A549 (cell line): ENCODE measurements around the gene HADHA. TPM values are rescaled to one million over a fixed set of nuclear protein-coding genes. Genes with fewer than 3 reads are reported as not detected.

ENCODE experiments used
- ATAC-seq, 2 experiments: fragments of 200-7000 bp in 1 of 2; fragments of >200 bp in 1 of 2; cut with Nextera tagmentation in 1 of 2; cut with Tn5 transposase in 1 of 2; 3 replicates each; pipeline versions ENCODE4 v1.8.0 to v1.9.1; 2018 to 2020; ENCODE audit warnings: mild to moderate bottlenecking in 1 of 2, moderate library complexity in 1 of 2
- CTCF ChIA-PET: fragments of 300-600 bp; sonication (Branson Sonifier 250); formaldehyde crosslinking; extraction: SDS; loops from one replicate; lab custom pipeline; 2021; ENCODE audit warnings: antibody characterized with exemption, inconsistent platforms; lab: Yijun Ruan, JAX
- POLR2A ChIA-PET: fragments of 350-600 bp; formaldehyde crosslinking; extraction: SDS; loops from one replicate; lab custom pipeline; 2021; ENCODE audit warnings: antibody characterized with exemption, inconsistent platforms; lab: Yijun Ruan, JAX
- DNase-seq, 2 experiments: peaks; one replicate each; pipeline versions ENCODE4 v3.0.0 to v3.0.0-alpha.2; 2011 to 2016; ENCODE audit warnings: low read depth in 1 of 2, low spot score in 1 of 2
- FAIRE-seq: peaks from 2 replicates; lab custom pipeline; 2011; peaks lifted over from hg19 to GRCh38; lab: Jason Lieb, UNC
- H3K27ac ChIP-seq, 2 experiments: fragments of >200 bp; sonication (Bioruptor Twin); formaldehyde crosslinking; 3 replicates each; pipeline ENCODE4 v1.5.1; 2016 to 2017
- H3K4me1 ChIP-seq: fragments of >200 bp; sonication (Bioruptor Twin); formaldehyde crosslinking; 3 replicates; pipeline ENCODE4 v1.6.1; 2016
- H3K4me2 ChIP-seq: fragments of >200 bp; sonication (Bioruptor Twin); formaldehyde crosslinking; 3 replicates; pipeline ENCODE4 v1.6.1; 2016
- H3K4me3 ChIP-seq: fragments of >200 bp; sonication (Bioruptor Twin); formaldehyde crosslinking; 3 replicates; pipeline ENCODE4 v1.5.1; 2016
- H3K9me3 ChIP-seq: fragments of >200 bp; sonication (Bioruptor Twin); formaldehyde crosslinking; 3 replicates; pipeline ENCODE4 v1.6.1; 2016
- BHLHE40 ChIP-seq: IDR thresholded peaks from 2 replicates; pipeline ENCODE4 v1.6.1; 2012; ENCODE audit warnings: low read depth, low read length, inconsistent platforms
- CBX8 ChIP-seq: fragments of 200-600 bp; sonication (generic); IDR thresholded peaks from 2 replicates; pipeline ENCODE4 v1.6.1; 2016
- CEBPB ChIP-seq, 2 experiments: fragments of >200 bp in 1 of 2; sonication (Bioruptor Twin) in 1 of 2; formaldehyde crosslinking in 1 of 2; IDR thresholded peaks; 2 replicates each; pipeline ENCODE4 v1.6.1; 2012 to 2016
- CHD4 ChIP-seq: fragments of 200-600 bp; sonication (generic); IDR thresholded peaks from 2 replicates; pipeline ENCODE4 v1.6.1; 2016; ENCODE audit warnings: antibody characterized with exemption, mild to moderate bottlenecking, borderline replicate concordance
- ESRRA ChIP-seq: fragments of 150-350 bp; IDR thresholded peaks from 2 replicates; pipeline ENCODE4 v1.6.1; 2014; ENCODE audit warnings: mild to moderate bottlenecking, low read length, borderline replicate concordance
- FOSB ChIP-seq: fragments of 250-450 bp; sonication (Bioruptor Pico); IDR thresholded peaks from 2 replicates; pipeline ENCODE4 v1.5.0; 2020; ENCODE audit warnings: mild to moderate bottlenecking, moderate library complexity
- HOXB5 ChIP-seq: fragments of 250-450 bp; sonication (Bioruptor Pico); IDR thresholded peaks from 2 replicates; pipeline ENCODE4 v1.5.0; 2020; ENCODE audit warnings: mild to moderate bottlenecking, moderate library complexity
- JUNB ChIP-seq: fragments of >200 bp; sonication (Bioruptor Twin); formaldehyde crosslinking; IDR thresholded peaks from 2 replicates; pipeline ENCODE4 v1.6.1; 2016
- KDM1A ChIP-seq: fragments of 200-600 bp; sonication (generic); IDR thresholded peaks from 2 replicates; pipeline ENCODE4 v1.6.1; 2016; ENCODE audit warnings: low read depth, mild to moderate bottlenecking
- KDM5A ChIP-seq: fragments of 200-600 bp; sonication (generic); IDR thresholded peaks from 2 replicates; pipeline ENCODE4 v1.6.1; 2016; ENCODE audit warnings: antibody characterized with exemption, mild to moderate bottlenecking
- MAZ ChIP-seq: fragments of 150-350 bp; IDR thresholded peaks from 2 replicates; pipeline ENCODE4 v1.6.1; 2014; ENCODE audit warnings: antibody characterized with exemption, low read depth, low read length, borderline replicate concordance
- NPAS2 ChIP-seq: fragments of 250-450 bp; sonication (Bioruptor Pico); IDR thresholded peaks from 2 replicates; pipeline ENCODE4 v1.8.0; 2022; ENCODE audit warnings: mild to moderate bottlenecking, moderate library complexity, borderline replicate concordance
- PHF8 ChIP-seq: fragments of 200-600 bp; sonication (generic); IDR thresholded peaks from 2 replicates; pipeline ENCODE4 v1.6.1; 2016; ENCODE audit warnings: low read depth, mild to moderate bottlenecking, antibody characterized with exemption, moderate library complexity, borderline replicate concordance
- POLR2AphosphoS2 ChIP-seq: conservative IDR thresholded peaks from 2 replicates; pipeline ENCODE4 v1.6.1; 2012; ENCODE audit warnings: low read length, improper control_type of control experiment, inconsistent platforms
- RARB ChIP-seq: fragments of 250-450 bp; sonication (Bioruptor Pico); IDR thresholded peaks from 2 replicates; pipeline ENCODE4 v1.8.0; 2021; ENCODE audit warnings: mild to moderate bottlenecking, moderate library complexity
- RCOR1 ChIP-seq: fragments of 150-350 bp; IDR thresholded peaks from 2 replicates; pipeline ENCODE4 v1.6.1; 2014; ENCODE audit warnings: antibody characterized with exemption, low read length, low read depth
- RNF2 ChIP-seq: fragments of 200-600 bp; sonication (generic); IDR thresholded peaks from 2 replicates; pipeline ENCODE4 v1.6.1; 2016; ENCODE audit warnings: low read depth, mild to moderate bottlenecking, antibody characterized with exemption, moderate library complexity, borderline replicate concordance
- SREBF2 ChIP-seq: fragments of 450-650 bp; IDR thresholded peaks from 2 replicates; pipeline ENCODE4 v1.6.1; 2014; ENCODE audit warnings: mild to moderate bottlenecking, moderate library complexity
- TFCP2L1 ChIP-seq: fragments of 250-450 bp; sonication (Bioruptor Pico); IDR thresholded peaks from 2 replicates; pipeline ENCODE4 v1.5.0; 2021; ENCODE audit warnings: mild to moderate bottlenecking
- TP53 ChIP-seq: fragments of 250-450 bp; sonication (Bioruptor Pico); IDR thresholded peaks from 2 replicates; pipeline ENCODE4 v1.5.0; 2021; ENCODE audit warnings: mild to moderate bottlenecking, moderate library complexity
- ZNF302 ChIP-seq: fragments of 250-450 bp; sonication (Bioruptor Pico); IDR thresholded peaks from 2 replicates; pipeline ENCODE4 v1.9.0; 2021; ENCODE audit warnings: inconsistent platforms, mild to moderate bottlenecking, moderate library complexity
- WGBS: methylation state at CpG from one replicate; pipeline ENCODE4 v1.1.6; 2017; ENCODE audit errors: missing lambda C conversion rate; 5-methylcytosine and 5-hydroxymethylcytosine counted together
- polyA plus RNA-seq, 4 experiments: library from polyadenylated mRNA; depleted of rRNA in 3 of 4; stranded (reverse); fragments of >200 nt; fragmentation: RNase III in 1 of 4; extraction: RNeasy Plus Mini Kit Qiagen cat#74134 plus additional on column Dnase treatment in 1 of 4; gene quantifications; 2 replicates in 3 of 4; 3 replicates in 1 of 4; pipeline ENCODE4 v1.2.3, GENCODE V29; 2011 to 2017
- TF ChIP-seq, protein P1 (sequence below): fragments of 250-450 bp; sonication (Bioruptor Pico); IDR thresholded peaks from 2 replicates; pipeline ENCODE4 v1.5.0; 2020; ENCODE audit warnings: low read depth, mild to moderate bottlenecking, moderate library complexity
- TF ChIP-seq, protein P2 (sequence below): fragments of 450-650 bp; IDR thresholded peaks from 2 replicates; pipeline ENCODE4 v1.6.1; 2014; ENCODE audit warnings: antibody characterized with exemption
- TF ChIP-seq, protein P3 (sequence below): IDR thresholded peaks from 2 replicates; pipeline ENCODE4 v1.6.1; 2012
- TF ChIP-seq, protein P4 (sequence below): IDR thresholded peaks from 2 replicates; pipeline ENCODE4 v1.6.1; 2012
- TF ChIP-seq, protein P5 (sequence below): fragments of >200 bp; sonication (Bioruptor Twin); formaldehyde crosslinking; IDR thresholded peaks from 3 replicates; pipeline ENCODE4 v1.6.1; 2016

Gene HADHA
- polyA plus RNA-seq, 2 of the 4 experiments (the other 2 are of a cell fraction): 122 to 174 TPM

DNA sequence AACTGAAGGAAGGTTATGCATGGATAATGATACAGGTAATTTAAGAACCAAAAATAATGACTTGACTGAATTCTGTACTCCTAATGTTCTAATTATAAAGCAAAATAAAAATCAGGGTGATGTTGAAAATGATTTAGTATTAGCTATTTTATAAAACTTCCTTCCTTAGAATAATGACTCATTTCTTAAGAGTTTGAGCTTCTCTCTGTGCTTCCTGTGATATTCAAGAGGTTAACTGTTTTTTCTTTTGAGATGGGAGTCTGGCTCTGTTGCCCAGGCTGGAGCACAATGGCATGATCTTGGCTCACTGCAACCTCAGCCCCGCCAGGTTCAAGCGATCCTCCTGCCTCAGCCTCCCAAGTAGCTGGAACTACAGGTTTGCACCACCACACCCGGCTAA lies 14.8 kb downstream of the HADHA start:
- H3K4me3 ChIP-seq: no peak overlapping the region
- FAIRE-seq (no peak), DNase-seq (no peak), ATAC-seq (no peak)
- no peak overlapping the region for H3K27ac ChIP-seq
- H3K4me2 ChIP-seq: no peak overlapping the region
- 99% methylated on average over 3 of the region's 3 CpGs for WGBS
- TF ChIP-seq NPAS2 (CRISPR knock-in tag) (no peak), KDM1A (no peak), BHLHE40 (no peak)
- H3K9me3 ChIP-seq: peaks cover 17% of the 10 kb centered on the region
- ChIA-PET POLR2A (no interaction called here), CTCF (interaction anchor here (1.1 to 9.0 kb wide), 2 partner anchors 15 to 102 kb away, joined by 3 to 44 read pairs; partner anchors contain the start of genes HADHA and HADHB)
- no peaks in the 10 kb centered on the region for H3K4me1 ChIP-seq

DNA sequence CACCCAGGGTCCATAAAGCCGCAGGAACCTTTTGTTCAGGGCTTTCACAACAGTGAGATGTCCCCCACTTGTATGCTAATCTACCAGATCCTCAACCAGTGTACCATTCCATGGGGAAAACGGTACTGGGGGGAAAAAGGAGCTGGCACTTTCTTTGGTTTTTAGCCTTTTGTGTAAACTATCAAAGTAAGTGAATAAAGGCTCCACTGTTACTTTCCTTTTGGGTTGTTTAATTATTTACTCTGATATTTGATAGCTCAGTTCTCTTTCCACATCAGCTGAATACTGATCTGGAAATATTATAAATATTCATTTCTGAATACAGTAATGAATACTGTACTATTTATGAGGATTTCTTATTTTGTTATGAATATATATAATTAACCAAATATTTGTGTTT lies 20.3 kb downstream of the HADHA start:
- POLR2A ChIA-PET: no interaction called here
- TF ChIP-seq KDM5A (no peak), ESRRA (no peak), MAZ (no peak), HOXB5 (CRISPR knock-in tag) (no peak), CEBPB (IDR thresholded peaks at IDR 0.05) (no peak), CBX8 (no peak), JUNB (no peak)
- TF ChIP-seq, protein P1, sequence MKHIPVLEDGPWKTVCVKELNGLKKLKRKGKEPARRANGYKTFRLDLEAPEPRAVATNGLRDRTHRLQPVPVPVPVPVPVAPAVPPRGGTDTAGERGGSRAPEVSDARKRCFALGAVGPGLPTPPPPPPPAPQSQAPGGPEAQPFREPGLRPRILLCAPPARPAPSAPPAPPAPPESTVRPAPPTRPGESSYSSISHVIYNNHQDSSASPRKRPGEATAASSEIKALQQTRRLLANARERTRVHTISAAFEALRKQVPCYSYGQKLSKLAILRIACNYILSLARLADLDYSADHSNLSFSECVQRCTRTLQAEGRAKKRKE (CRISPR knock-in tag): no peak
- TF ChIP-seq, protein P2, sequence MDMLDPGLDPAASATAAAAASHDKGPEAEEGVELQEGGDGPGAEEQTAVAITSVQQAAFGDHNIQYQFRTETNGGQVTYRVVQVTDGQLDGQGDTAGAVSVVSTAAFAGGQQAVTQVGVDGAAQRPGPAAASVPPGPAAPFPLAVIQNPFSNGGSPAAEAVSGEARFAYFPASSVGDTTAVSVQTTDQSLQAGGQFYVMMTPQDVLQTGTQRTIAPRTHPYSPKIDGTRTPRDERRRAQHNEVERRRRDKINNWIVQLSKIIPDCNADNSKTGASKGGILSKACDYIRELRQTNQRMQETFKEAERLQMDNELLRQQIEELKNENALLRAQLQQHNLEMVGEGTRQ: no peak
- TF ChIP-seq, protein P3, sequence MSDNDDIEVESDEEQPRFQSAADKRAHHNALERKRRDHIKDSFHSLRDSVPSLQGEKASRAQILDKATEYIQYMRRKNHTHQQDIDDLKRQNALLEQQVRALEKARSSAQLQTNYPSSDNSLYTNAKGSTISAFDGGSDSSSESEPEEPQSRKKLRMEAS: no peak
- TF ChIP-seq, all 56 proteins: peak for 0
- Histone ChIP-seq H3K27ac (no peak overlapping the region), H3K4me3 (no peak overlapping the region), H3K9me3 (peaks cover 17% of the 10 kb centered on the region), H3K4me1 (no peaks in the 10 kb centered on the region), H3K4me2 (no peak overlapping the region)
- CTCF ChIA-PET: interaction anchor here (1.7 kb wide), 1 partner anchor 39 kb away, joined by 6 read pairs; no protein-coding TSS in a partner anchor
- no peak for DNase-seq
- no peak for ATAC-seq
- FAIRE-seq: no peak
- WGBS: 84% methylated on average over 2 of the region's 2 CpGs

DNA sequence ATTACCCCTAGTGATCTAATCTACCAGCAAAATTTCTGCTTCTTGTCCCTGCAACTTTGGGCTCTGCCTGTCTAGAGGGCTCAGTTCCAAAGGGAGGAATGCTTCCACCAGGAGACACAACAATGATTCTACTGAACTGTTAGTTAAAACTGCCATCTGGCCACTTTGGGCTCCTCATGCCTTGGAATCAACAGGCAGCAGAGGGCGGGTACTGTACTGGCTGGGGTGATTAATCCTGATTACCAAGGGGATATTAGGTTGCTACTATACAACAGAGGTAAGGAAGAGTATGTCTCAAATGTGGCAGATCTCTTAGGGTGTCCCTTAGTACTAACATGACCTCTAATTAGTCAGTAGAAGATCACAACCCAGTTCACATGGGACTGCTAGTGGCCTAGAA lies 21.4 kb downstream of the HADHA start:
- 100% methylated on average over 1 of the region's 1 CpG for WGBS
- no peak for ATAC-seq
- Histone ChIP-seq H3K9me3 (peaks cover 25% of the 10 kb centered on the region), H3K27ac (no peak overlapping the region), H3K4me1 (no peaks in the 10 kb centered on the region), H3K4me2 (no peak overlapping the region), H3K4me3 (no peak overlapping the region)
- TF ChIP-seq RARB (no peak), FOSB (CRISPR knock-in tag) (no peak), RCOR1 (no peak), PHF8 (no peak), POLR2AphosphoS2 (no peak), SREBF2 (no peak), CEBPB (IDR thresholded peaks at IDR 0.05) (no peak), ZNF302 (no peak), TFCP2L1 (CRISPR knock-in tag) (no peak), MAZ (no peak), KDM1A (no peak), TP53 (CRISPR knock-in tag) (no peak), RNF2 (no peak), CHD4 (no peak)
- TF ChIP-seq, protein P4, sequence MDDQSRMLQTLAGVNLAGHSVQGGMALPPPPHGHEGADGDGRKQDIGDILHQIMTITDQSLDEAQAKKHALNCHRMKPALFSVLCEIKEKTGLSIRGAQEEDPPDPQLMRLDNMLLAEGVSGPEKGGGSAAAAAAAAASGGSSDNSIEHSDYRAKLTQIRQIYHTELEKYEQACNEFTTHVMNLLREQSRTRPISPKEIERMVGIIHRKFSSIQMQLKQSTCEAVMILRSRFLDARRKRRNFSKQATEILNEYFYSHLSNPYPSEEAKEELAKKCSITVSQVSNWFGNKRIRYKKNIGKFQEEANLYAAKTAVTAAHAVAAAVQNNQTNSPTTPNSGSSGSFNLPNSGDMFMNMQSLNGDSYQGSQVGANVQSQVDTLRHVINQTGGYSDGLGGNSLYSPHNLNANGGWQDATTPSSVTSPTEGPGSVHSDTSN: no peak
- TF ChIP-seq, protein P3: no peak
- TF ChIP-seq, protein P5, sequence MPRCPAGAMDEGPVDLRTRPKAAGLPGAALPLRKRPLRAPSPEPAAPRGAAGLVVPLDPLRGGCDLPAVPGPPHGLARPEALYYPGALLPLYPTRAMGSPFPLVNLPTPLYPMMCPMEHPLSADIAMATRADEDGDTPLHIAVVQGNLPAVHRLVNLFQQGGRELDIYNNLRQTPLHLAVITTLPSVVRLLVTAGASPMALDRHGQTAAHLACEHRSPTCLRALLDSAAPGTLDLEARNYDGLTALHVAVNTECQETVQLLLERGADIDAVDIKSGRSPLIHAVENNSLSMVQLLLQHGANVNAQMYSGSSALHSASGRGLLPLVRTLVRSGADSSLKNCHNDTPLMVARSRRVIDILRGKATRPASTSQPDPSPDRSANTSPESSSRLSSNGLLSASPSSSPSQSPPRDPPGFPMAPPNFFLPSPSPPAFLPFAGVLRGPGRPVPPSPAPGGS: no peak
- TF ChIP-seq, protein P1 (CRISPR knock-in tag): no peak
- TF ChIP-seq, protein P2: no peak
- ChIA-PET CTCF (interaction anchor here (1.7 kb wide), 1 partner anchor 38 kb away, joined by 6 read pairs; no protein-coding TSS in a partner anchor), POLR2A (no interaction called here)
- FAIRE-seq: no peak
- DNase-seq: no peak
